Calu3 (cell line): Measurements from ENCODE around the gene HARS1. TPM values are rescaled to one million over a fixed set of nuclear protein-coding genes. Genes with fewer than 3 reads are reported as not detected.
"Not testable (repeated sequence)": the region's sequence is repeated elsewhere in the genome, so short reads cannot be mapped to it uniquely, and the experiment has no call there.

Experiments used
- BruUV-seq: library from RNA; stranded (reverse); fragments of 400-500 nt; replicated peaks from 2 replicates; lab custom pipeline; 2021; lab: Mats Ljungman, UMichigan
- CTCF ChIA-PET: fragments of 300-600 bp; sonication (Branson Sonifier 250); formaldehyde crosslinking; loops from one replicate; lab custom pipeline; 2022; ENCODE audit warnings: antibody characterized with exemption; lab: Charles Lee
- DNase-seq: peaks from one replicate; pipeline ENCODE4 v3.0.0; 2022
- H3K27ac Mint-ChIP-seq: one replicate; pipeline ENCODE4 v1.8.0; 2022; ENCODE audit warnings: mixed read lengths; ENCODE audit not compliant: unreplicated experiment
- H3K27me3 Mint-ChIP-seq: one replicate; pipeline ENCODE4 v1.8.0; 2022; ENCODE audit warnings: mixed read lengths; ENCODE audit not compliant: unreplicated experiment
- H3K36me3 Mint-ChIP-seq: one replicate; pipeline ENCODE4 v1.8.0; 2022; ENCODE audit warnings: mild to moderate bottlenecking, moderate library complexity, mixed read lengths; ENCODE audit not compliant: insufficient read depth, unreplicated experiment
- H3K4me1 Mint-ChIP-seq: one replicate; pipeline ENCODE4 v1.8.0; 2022; ENCODE audit warnings: mild to moderate bottlenecking, low read depth, mixed read lengths; ENCODE audit not compliant: unreplicated experiment
- H3K4me3 Mint-ChIP-seq: one replicate; pipeline ENCODE4 v1.8.0; 2022; ENCODE audit warnings: mild to moderate bottlenecking, low read depth, moderate library complexity, mixed read lengths; ENCODE audit not compliant: unreplicated experiment
- H3K9me3 Mint-ChIP-seq: one replicate; pipeline ENCODE4 v1.8.0; 2022; ENCODE audit warnings: low read depth, mixed read lengths; ENCODE audit not compliant: unreplicated experiment
- CTCF ChIP-seq: fragments of 200-600 bp; IDR thresholded peaks from one replicate; pipeline ENCODE4 v1.8.0; 2022; ENCODE audit warnings: antibody characterized with exemption; ENCODE audit not compliant: unreplicated experiment
- intact Hi-C: fragments of 100-400 bp; cut with micrococcal nuclease; formaldehyde crosslinking; loops from one replicate; pipeline ENCODE4 v1.10.0; 2022; ENCODE audit not compliant: unreplicated experiment
- total RNA-seq: library from RNA; stranded (reverse); gene quantifications from 2 replicates; pipeline ENCODE4 v1.2.3, GENCODE V29; 2022

The HARS1 gene
- total RNA-seq, 1 experiment from 2014 or later, result 79.9 TPM

GRCh38 chr5:140674211-140674610, 17.0 kb downstream of the HARS1 start:
- no TSS peak for BruUV-seq
- H3K4me3 Mint-ChIP-seq, result no peak overlapping the region
- intact Hi-C loops, result no loop called here
- H3K36me3 Mint-ChIP-seq, result peaks cover 63% of the 10 kb centered on the region
- H3K27ac Mint-ChIP-seq, result no peak overlapping the region
- DNase-seq, result no peak
- CTCF ChIA-PET, result interaction anchor here (1.6 kb wide), 1 partner anchor 45 kb away, joined by 4 read pairs; no protein-coding TSS in a partner anchor
- H3K4me1 Mint-ChIP-seq, result no peaks in the 10 kb centered on the region
- no peaks in the 10 kb centered on the region for H3K27me3 Mint-ChIP-seq
- H3K9me3 Mint-ChIP-seq, result no peaks in the 10 kb centered on the region
- no peak for TF ChIP-seq CTCF

GRCh38 chr5:140673187-140673976, 17.8 kb downstream of the HARS1 start, which contains the start of gene DND1:
TSS of gene DND1 (minus strand) at chr5:140673576. CDS start at chr5:140673542, 34 bp downstream.
- intact Hi-C loops, result no loop called here
- CTCF ChIA-PET, result interaction anchor here (1.6 kb wide), 1 partner anchor 46 kb away, joined by 4 read pairs; no protein-coding TSS in a partner anchor
- Mint-ChIP-seq H3K27ac (no peak within 1 kb of the TSS), H3K36me3 (peaks cover 58% of the 10 kb centered on the region), H3K4me1 (no peaks in the 10 kb centered on the region), H3K9me3 (no peaks in the 10 kb centered on the region), H3K4me3 (no peak within 1 kb of the TSS), H3K27me3 (no peaks in the 10 kb centered on the region)
- BruUV-seq, result no TSS peak
- DNase-seq, result no peak
- TF ChIP-seq CTCF, result no peak

- CTCF ChIA-PET, result no interaction called here
- H3K9me3 Mint-ChIP-seq, result no peaks in the 10 kb centered on the region
- H3K27ac Mint-ChIP-seq, result peak overlapping the region; percentile 73
- DNase-seq, result peak; percentile 36
- intact Hi-C loops, result no loop called here
- H3K27me3 Mint-ChIP-seq, result no peaks in the 10 kb centered on the region
- BruUV-seq, result no TSS peak
- H3K4me1 Mint-ChIP-seq, result peaks cover 6% of the 10 kb centered on the region
- H3K4me3 Mint-ChIP-seq, result no peak overlapping the region
- TF ChIP-seq CTCF, result no peak
- peaks cover 54% of the 10 kb centered on the region for H3K36me3 Mint-ChIP-seq
Measured at GRCh38 chr5:140672455-140673186, 18.5 kb downstream of the HARS1 start.

- DNase-seq, result no peak
- BruUV-seq, result no TSS peak
- Mint-ChIP-seq H3K9me3 (no peaks in the 10 kb centered on the region), H3K4me3 (no peak overlapping the region), H3K4me1 (peaks cover 16% of the 10 kb centered on the region), H3K36me3 (peaks cover 62% of the 10 kb centered on the region), H3K27me3 (no peaks in the 10 kb centered on the region), H3K27ac (peak overlapping the region; percentile 73)
- CTCF ChIA-PET, result no interaction called here
- no peak for TF ChIP-seq CTCF
- intact Hi-C loops, result no loop called here
Measured at GRCh38 chr5:140671472-140672125, 19.6 kb downstream of the HARS1 start.

- CTCF ChIA-PET, BruUV-seq, DNase-seq, H3K27ac Mint-ChIP-seq, H3K4me3 Mint-ChIP-seq, intact Hi-C loops, H3K9me3 Mint-ChIP-seq, H3K27me3 Mint-ChIP-seq: not testable (repeated sequence)
- Mint-ChIP-seq H3K4me1 (peaks cover 21% of the 10 kb centered on the region), H3K36me3 (peaks cover 67% of the 10 kb centered on the region)
Measured at GRCh38 chr5:140671035-140671434, 20.1 kb downstream of the HARS1 start.
